AG09309 (cell line): Measurements from ENCODE around the gene CNTNAP2.

Source experiments
- DNase-seq: peaks from one replicate; pipeline ENCODE4 v3.0.0-alpha.2; 2010; ENCODE audit warnings: low read depth
- H3K4me3 ChIP-seq: 2 replicates; pipeline ENCODE4 v1.5.1; 2011; ENCODE audit warnings: mild to moderate bottlenecking, low read depth, low read length, moderate library complexity; ENCODE audit not compliant: control insufficient read depth
- TF ChIP-seq, protein P1 (sequence below): IDR thresholded peaks from 2 replicates; pipeline ENCODE4 v1.5.1; 2011; ENCODE audit warnings: mild to moderate bottlenecking, low read depth, low read length, inconsistent platforms; ENCODE audit not compliant: insufficient read depth, control insufficient read depth; ENCODE audit errors: missing control alignments

CNTNAP2 gene

GRCh38 chr7:148129023-148129422, 2012.4 kb downstream of the CNTNAP2 start:
- TF ChIP-seq, protein P1, sequence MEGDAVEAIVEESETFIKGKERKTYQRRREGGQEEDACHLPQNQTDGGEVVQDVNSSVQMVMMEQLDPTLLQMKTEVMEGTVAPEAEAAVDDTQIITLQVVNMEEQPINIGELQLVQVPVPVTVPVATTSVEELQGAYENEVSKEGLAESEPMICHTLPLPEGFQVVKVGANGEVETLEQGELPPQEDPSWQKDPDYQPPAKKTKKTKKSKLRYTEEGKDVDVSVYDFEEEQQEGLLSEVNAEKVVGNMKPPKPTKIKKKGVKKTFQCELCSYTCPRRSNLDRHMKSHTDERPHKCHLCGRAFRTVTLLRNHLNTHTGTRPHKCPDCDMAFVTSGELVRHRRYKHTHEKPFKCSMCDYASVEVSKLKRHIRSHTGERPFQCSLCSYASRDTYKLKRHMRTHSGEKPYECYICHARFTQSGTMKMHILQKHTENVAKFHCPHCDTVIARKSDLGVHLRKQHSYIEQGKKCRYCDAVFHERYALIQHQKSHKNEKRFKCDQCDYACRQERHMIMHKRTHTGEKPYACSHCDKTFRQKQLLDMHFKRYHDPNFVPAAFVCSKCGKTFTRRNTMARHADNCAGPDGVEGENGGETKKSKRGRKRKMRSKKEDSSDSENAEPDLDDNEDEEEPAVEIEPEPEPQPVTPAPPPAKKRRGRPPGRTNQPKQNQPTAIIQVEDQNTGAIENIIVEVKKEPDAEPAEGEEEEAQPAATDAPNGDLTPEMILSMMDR = no peak
- H3K4me3 ChIP-seq = no peak overlapping the region
- no peak for DNase-seq

DNA sequence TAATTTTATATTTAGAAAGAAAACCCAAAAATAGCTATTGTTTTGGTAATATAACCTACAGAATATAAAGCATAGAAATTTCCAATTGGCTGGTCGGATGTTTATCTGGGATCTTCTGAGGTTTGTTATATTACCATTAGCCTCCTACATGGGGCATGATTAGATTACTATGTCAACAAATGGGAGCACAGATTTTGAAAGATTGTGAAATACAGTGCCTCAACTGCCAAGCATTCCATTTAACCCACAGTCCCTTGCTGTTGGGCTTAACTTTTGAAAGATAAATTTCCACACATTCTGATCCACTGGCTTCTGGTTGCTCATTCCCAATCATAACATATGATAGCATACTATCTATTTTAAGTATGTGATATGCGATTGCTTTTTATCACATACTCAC, 2018.5 kb downstream of the CNTNAP2 start:
- TF ChIP-seq, protein P1 = no peak
- peak; percentile 33 for DNase-seq
- H3K4me3 ChIP-seq = no peak overlapping the region

DNA sequence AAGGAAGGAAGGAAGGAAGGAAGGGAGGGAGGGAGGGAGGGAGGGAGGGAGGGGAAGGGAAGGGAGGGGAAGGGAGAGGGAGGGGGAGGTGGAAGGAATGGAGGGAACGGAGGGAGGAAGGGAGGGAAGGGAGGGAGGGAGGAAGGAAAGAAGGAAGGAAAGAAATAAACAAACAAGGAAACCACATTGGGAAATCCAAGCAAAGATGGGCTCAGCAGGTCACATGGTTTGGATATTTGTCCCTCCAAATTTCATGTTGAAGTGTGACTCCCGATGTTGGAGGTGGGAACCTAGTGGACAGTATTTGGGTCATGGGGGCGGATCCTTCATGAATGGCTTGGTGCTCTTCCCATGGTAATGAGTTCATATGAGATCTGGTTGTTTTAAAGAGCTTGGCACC, 2019.4 kb downstream of the CNTNAP2 start:
- DNase-seq = no peak
- TF ChIP-seq, protein P1 = no peak
- no peak overlapping the region for H3K4me3 ChIP-seq

DNA sequence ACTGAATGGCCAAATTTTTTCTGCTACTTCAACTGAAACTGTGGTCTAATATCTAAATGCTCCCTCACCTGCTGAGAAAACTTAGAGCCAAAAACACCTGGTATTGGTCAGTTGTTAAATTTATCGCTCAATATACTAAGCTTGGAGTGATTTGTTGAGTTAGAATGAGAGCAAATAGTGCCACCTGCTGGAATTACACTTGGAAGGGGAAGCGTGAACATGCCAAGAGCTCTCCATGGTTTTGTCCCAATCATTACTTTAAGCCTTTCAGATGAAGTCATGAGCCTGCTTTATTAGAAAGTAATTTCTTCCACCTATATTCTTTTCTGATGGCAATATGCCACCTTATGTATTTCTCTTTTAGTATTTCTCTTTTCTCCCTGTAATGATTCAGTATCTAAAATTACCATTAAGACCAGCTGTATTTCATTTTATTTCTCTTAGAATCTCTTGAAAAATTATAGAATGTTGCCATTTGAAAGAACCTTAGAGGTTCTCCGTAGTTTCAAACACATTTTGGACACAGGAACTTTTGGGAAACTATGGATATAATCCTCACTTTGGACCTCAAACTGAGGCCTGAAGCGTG, 2026.2 kb downstream of the CNTNAP2 start:
- TF ChIP-seq, protein P1 = peak; percentile 51
- DNase-seq = peak; percentile 17
- no peak overlapping the region for H3K4me3 ChIP-seq

GRCh38 chr7:148144827-148145226, 2028.2 kb downstream of the CNTNAP2 start:
- DNase-seq = no peak

GRCh38 chr7:148146346-148146745, 2029.7 kb downstream of the CNTNAP2 start:
- no peak for DNase-seq
- TF ChIP-seq, protein P1 = no peak
- H3K4me3 ChIP-seq = no peak overlapping the region

More at GRCh38 chr7:148144827-148145226, 2028.2 kb downstream of the CNTNAP2 start:
- no peak overlapping the region for H3K4me3 ChIP-seq
- TF ChIP-seq, protein P1 = no peak
